Activated CD4-positive, alpha-beta T cell treated with anti-CD3 and anti-CD28 coated beads, Interleukin-10, Interleukin-2, amounts not matched to agents 100 ng/mL and 50 ng/mL, durations not matched to agents 16 hours and 8 hours (primary cell): ENCODE results near the gene SARDH.
"Not testable (repeated sequence)": the region's sequence is repeated elsewhere in the genome, so short reads cannot be mapped to it uniquely, and the experiment has no call there.

Experiments
- DNase-seq: peaks from one replicate; pipeline ENCODE4 v3.0.0-alpha.2; 2020

The SARDH gene

DNA sequence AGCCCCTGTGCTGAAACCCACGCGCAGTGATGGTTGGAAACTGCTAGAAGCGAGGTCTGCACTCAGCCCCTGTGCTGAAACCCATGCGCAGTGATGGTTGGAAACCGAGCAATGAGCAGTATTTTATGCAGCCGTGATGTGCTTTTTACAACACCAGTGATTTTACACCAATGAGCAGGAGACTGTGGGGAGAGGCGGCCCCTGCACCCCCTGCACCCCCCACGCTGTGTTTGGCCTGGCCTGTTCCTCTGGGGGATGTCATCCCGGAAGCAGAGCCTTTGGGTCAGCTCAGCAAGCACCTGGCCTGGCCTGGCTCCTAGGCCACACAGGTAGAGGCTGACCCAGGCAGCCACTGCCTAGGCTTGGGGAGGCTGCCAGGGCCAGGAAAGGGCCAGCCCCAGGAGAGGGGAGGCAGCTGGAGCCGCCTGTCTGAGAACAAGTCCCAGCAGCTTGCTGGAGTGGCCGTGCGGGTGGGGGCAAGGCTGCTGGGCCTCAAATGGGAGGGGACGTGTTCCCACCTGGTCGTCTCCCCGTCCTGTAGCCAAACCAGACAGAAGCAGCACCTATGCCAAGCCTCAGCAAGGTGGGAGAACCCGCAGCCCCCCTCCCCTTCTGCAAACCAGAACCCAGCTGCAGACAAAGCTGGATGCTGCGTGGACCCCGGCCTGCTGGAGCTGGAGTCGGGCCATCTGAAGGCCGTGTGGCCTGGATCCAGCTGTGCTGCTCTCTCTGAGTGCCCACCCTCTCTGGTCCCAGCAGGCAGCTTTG is 55.1 kb downstream of the SARDH start:
- no peak for DNase-seq

DNA sequence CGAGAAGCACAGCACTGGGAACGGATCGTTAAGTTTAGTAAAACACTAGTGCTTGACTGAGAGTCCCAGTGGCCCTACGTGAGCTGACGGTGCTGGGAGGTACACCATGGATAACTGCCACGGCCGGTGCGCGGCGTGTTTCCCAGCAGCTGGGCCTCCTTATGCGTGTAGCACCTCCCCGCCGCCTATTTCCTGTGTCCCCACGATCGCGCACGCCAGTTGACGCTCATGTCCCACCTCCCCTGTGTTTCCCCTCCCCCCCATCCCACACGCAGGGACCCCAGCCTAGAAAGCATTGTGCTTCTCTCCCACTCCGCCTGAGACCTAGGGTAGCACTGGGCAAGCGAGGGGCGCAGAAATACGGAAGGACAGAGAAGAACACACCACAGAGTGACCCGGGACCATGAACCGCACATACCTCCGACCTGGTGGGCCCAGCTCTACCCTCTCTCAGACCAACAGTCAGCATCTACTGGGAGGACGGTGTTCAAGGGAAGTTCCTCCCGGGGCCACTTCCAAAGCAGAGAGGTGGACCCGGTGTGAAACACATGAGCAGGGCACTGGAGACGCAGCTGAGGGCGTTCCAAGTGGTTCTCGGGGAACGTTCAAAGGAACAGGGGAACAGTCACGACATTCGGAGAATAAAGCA is 56.4 kb downstream of the SARDH start:
- no peak for DNase-seq

DNA sequence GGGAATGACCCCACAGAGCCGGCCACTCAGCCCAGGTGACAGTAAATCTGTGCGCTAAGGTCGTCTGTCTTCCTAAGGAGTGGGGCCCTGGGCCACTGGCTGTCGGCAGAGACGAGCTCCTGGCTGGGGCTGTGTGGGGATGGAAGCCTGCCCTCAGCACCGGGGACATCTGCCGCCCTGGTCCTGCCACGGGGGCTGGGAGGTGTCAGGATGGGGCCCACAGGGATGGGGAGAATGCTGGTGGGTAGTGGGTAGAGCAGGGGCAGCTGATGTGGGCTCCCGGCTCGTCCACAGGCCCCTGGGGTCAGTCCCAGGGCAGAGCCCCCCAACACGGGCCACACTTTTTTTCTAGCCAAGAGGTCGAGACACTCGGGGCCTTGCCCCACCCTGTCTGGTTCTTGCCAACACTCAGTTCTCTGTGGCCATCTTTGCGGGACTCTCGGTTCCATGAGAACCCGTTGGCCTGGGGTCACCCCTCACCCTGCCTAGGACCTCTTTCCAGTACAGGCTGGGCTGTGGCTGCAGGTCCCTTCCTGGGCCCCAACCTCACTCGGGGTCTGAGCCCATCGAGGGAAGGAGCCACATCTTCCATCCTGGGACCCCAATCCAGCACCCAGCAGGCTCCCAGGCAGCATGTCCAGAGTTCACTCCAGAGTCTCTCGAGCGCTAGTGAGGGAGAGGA is 57.0 kb downstream of the SARDH start:
- no peak for DNase-seq

GRCh38 chr9:133680250-133680975 is 57.7 kb downstream of the SARDH start:
- no peak for DNase-seq

GRCh38 chr9:133679466-133680061 is 58.6 kb downstream of the SARDH start:
- no peak for DNase-seq

- no peak for DNase-seq
Observed at GRCh38 chr9:133679056-133679455, 59.1 kb downstream of the SARDH start.

DNA sequence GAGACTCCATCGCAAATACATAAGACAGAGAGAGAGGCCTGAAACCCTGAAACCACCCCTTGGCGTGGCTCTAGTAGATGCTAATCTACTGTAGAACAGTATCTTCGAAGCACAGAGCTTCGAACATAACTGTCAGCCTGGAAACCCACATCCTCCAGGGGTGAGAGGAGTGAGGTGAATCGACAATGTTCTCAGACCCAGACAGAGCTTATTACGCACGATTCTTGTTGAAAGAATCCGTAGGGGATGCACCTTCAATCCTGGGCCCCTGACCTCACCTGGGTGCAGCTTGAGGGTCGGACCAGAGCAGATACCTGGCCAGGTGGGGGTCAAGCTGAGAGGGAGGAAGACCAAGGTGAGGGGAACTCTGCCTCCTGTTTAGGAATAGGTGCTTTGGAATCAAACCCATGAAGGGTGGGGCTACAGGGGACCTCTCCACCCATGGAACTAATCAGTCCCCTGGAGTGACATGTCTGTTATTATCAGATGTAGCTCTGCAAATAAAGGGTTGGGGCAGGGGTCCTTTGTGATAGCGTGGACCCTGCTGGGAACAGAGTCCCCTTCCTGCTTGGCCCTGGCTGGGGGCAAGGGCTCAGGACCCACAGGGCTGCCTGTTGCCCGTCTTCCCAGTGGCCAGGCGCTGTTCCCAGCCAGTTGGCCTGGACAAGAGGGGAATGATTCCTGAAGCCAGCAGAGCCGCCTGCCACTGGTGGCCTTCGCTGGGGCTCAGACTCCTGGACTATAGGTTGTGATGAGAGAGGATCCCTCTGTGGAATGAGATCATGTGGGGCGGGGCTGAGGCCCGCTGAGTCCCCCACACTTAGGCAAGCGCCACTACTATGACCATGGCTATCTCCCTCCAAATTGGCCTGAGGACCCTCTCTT is 60.8 kb downstream of the SARDH start:
- peak; percentile 51 for DNase-seq

DNA sequence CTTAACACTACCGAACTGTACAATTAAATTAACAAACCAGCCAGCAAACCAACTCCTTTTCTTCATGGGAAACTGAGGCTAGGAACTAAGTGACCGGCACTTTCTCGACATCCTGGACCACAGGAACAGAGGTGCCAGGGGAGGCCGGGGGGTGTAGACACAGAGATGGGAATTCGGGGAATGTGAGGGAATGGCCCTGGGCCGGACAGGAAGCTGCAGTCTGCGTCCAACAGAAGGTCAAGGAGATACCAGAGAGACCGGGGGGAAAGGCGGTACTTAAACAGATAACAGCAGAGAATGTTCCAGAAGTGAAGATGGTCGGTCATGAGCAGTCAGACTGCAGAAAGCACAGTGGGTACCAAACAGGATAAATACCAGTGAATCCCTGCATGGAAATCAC is 61.7 kb downstream of the SARDH start:
- DNase-seq, result no peak

DNA sequence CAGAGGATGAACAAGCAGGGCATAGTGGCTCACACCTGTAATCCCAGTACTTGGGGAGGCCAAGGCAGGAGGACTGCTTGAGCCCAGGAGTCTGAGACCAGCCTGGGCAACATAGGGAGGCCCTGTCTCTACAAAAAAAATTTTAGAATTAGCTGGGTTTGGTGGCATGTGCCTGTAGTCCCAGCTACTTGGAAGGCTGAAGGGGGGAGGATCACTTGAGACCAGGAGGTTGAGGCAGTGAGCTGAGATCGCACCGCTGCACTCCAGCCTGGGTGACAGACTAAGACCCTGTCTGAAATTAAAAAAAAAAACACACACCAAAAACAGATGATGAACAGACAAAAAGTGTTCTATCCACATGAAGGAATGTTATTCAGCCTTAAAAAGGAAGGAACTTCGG is 62.4 kb downstream of the SARDH start:
- not testable (repeated sequence) for DNase-seq

DNA sequence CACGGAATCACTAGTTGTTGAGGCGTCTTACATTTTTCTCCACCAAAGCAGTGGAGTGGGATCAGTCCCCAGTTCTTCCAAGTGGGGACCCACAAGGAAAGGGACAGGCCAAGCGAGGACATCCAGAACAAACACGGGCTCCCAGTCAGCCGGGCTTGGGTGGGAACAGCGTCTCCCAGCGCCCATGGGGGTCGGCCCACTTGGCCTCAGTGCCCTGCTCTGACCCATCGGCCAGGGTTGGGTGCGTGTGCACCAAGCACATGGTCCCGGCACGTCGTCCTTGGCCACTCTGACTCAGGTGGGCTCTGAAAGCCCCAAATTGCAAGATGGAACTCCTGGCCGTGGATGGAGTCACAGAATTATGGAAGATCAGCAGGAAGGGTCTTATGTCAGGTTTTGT is 64.1 kb downstream of the SARDH start:
- no peak for DNase-seq

DNA sequence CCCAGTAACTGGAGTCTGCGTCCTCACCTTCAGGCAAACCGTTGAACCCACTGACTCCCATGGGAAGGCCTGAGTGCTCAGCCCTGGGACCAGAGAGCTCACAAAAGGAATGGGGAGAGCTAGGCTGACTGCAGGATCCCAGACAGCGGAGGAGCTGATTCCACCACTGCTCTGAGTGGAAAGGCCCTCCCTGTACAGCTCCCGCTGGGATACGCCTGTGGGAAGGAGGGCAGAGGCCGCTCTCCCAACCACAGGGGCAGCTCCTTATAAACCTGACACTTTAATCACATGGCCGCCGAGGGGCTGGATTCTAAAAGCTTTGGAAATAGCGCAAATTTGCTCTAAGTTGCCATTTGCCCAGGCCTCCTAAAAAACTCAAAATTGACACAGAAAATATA is 64.9 kb downstream of the SARDH start:
- DNase-seq, result no peak

DNA sequence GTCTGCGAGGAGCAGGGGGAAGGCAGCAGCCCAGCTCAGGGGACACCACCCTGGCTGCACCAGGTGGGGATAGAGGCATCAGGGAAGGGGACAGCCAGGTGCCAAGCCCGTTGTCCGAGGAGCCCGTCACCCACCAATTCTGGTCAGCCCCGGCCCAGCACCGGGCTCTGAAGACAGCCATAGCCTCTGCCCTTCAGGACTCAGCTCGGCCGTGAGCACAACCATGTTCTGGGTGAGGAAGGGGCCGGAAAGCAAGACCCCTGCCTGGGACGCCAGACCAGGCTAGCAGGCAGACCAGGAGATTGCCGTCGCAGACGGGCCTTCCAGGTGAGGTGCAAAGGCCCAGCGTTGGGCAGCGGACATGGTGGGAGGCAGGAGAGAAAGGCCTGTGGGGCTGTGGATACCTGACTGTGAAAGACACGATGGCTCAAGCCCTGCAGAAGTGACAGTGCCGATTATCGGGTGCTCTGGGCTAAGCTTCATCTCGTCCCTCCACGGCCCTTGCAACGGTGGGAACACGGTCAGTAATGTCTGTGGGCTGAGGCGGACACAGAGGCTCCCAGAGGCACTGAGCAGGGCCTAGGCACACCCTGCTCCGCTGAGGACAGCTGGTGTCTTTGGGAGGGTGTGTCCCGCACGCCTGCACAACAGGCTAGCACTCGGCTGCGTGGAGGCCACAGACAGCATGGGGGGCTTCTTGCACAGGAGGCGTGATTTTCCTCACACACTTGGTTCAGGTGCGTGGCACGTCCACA is 65.5 kb downstream of the SARDH start:
- DNase-seq, result no peak

DNA sequence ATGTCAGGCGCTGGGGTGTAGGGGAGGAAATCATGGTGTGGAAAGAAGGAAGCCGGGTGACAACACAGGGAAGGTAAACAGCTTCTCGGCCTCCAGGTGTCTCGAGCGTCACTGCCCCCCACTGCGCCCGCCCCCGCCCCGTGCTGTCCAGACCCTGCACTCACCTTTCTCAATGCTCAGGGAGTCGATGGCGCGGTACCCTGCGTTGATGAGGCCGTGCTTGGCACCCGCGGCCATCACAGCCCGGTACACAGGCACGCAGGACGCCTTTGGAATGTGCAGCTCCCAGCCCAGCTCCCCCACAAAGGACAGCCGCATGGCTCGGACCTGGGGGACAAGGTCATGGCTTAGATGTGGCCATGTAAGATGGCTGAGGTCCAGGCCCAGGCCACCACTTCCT is 66.8 kb downstream of the SARDH start:
- no peak for DNase-seq

DNA sequence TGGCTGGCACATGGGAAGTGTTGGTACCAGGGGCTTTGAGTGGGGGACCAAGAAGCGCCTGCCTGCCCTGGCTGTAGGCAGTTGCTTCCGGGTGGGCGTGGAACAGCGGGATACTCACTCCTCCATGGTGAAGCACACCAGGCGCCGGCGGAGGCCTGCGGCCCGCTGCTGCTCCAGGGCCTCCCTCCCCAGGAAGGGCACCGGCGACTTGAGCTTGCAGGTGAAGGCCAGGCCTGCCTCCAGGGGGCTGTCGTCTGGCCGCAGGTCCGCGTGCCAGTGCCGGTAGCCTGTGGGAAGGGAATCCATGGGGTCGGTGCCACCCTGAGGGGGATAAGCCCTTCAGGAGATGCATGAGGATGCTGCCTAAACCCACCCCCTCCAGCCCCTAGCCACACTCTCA is 67.7 kb downstream of the SARDH start:
- DNase-seq, result no peak

DNA sequence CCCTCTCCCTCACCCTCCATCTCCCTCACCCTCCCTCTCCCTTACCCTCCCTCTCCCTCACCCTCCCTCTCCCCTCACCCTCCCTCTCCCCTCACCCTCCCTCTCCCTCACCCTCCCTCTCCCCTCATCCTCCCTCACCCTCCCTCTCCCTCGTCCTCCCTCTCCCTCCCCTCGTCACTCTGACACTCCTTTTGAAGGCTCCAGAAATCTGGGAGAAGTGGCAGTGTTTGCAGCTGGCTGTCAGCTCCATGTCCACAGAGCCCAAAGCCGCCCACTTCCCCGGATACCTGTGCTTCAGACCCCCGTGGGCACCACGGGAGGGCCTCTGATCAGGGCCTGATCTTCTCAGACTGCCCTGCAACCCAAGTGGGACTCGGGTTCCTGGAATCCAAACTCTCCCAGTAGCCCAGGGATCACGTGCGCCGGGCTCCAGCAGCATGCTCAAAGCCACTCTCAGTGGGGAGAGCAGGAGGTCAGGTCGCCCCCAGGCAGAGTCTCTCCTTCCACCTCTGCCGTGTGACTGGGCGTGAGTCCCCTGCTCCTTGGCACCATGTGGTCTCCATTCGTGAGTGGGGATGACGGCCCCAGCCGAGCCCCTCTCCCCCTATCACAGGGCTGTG is 68.9 kb downstream of the SARDH start:
- no peak for DNase-seq

- DNase-seq, result no peak
Observed at GRCh38 chr9:133667759-133668450, 70.2 kb downstream of the SARDH start.

DNA sequence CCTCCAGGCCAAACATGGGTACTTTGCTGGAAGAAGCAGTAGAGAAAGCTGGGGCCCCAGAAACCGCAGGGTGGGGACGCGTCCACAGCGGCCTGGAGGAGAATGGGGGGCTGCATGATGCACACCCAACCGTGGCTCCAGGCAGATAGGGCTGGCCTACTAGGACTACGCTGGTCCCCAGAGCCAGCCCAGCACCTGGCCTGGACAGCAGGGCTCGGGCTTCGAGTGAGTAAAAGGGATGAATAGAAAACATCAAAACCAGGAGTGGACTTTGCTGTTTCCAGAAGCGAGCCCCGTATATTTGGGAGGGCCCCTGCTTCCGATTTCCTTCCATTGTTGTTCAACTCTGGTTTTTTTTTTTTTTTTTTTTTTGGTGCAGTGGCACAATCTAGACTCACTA is 71.3 kb downstream of the SARDH start:
- no peak for DNase-seq

DNA sequence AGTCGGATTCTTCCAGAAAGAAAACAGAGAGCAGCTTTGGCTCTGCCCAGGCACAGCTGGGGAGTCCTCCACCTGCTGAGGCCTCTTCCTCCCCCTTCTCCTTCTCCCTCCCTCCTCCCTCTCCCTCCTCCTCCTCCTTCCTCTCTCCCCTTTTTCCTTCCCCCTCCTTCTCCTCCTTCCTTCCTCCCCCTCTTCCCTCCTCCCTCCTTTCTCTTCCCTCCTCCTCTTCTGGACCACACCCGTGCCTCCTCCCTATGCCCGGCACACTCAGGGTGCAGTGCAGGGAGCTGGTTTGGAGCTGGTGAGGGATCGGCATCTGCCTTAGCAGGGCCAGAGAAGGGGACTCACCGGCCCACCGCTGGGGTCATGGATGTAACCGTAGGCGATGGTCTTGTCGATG is 71.8 kb downstream of the SARDH start:
- no peak for DNase-seq

DNA sequence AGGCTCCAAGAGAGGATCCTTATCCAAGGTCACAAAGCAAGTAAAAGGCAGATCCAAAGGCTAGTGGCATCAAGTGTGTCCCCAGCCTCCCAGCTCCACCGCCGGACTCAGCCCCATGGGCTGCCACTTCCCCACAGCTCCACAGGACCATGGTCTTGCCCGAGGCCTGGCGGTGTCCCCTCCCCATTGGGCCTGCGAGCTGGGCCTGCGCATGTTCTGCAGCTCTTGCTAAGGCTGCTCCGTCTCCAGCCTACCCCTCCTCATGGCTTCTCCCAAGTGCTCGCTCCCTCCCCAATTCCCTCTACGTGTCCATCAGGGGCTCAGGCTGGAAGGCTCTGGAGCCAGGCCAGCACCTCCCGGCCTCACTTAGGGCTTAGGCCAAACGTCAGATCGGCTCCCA is 72.6 kb downstream of the SARDH start:
- no peak for DNase-seq

DNA sequence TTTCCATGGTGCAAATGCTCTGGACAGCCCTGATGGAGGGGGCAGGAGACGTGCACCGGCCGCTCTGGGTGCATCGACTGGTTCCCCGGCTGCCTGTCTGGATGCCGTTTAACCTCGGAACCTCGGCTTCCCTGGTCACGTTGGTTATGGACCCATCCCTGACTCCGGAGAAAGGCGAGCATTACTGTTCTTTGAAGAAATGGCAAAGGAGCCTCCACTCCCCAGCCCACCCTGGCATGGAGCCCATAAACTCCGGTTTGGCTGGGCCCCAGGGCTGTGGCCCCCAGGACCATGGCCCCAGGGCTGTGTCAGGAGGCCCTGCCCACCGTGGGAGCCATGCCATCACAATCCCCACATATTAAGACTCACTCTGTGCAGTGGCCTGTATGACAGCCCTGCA is 73.1 kb downstream of the SARDH start:
- DNase-seq, result no peak
